HG03442 (cell line): ENCODE data around the gene DUSP1.
"Not testable (repeated sequence)": the region's sequence is repeated elsewhere in the genome, so short reads cannot be mapped to it uniquely, and the experiment has no call there.

Experiments used
- ATAC-seq: cut with Tn5 transposase; IDR thresholded peaks from one replicate; pipeline ENCODE4 v1.9.1; 2021; ENCODE audit warnings: mild to moderate bottlenecking, moderate library complexity; ENCODE audit not compliant: unreplicated experiment

The DUSP1 gene

DNA sequence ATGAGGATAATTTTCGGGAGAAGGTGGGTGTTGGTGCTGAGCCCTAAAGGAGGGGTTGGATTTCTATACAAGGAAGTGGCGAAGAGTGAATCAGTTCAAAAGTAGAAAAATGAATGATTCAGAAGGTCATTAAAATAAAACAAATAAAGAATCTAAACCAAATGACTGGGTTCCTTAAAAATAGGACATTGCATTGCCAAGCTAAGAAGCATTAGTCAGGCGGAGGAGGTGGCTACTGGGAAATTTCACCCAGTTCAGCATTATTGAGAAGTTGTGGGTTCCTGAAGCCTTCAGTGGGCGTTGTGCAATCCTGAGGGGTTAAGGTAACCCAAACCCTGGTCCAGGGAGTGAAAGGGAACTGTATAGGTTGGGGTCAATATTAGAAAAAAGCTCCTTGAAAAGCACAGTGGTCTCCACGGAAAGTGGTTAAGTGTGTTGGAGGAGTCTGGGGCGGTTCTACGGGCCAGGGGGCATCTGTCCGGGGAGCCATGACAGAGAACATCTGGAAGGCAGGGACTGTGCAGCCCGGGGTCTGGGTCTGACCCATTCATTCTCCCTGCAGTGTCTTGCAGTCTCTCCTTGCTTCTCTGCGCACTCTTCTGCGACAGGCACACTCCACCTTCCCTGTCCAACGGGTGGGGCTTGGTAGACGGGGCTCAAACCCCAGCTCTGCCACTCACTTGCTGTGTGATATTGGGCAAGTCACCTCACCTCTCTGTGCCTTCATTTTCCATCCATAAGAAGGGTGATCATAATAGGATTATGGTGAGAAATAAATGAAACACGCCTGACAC is 27.6 kb upstream of the DUSP1 start:
- ATAC-seq = no peak

- ATAC-seq = no peak
Measured at GRCh38 chr5:172797771-172798191, 26.8 kb upstream of the DUSP1 start.

- ATAC-seq = no peak
Measured at GRCh38 chr5:172796306-172796705, 25.3 kb upstream of the DUSP1 start.

- no peak for ATAC-seq
Measured at GRCh38 chr5:172795318-172795977, 24.5 kb upstream of the DUSP1 start.

- no peak for ATAC-seq
Measured at GRCh38 chr5:172793577-172794488, 22.8 kb upstream of the DUSP1 start.

DNA sequence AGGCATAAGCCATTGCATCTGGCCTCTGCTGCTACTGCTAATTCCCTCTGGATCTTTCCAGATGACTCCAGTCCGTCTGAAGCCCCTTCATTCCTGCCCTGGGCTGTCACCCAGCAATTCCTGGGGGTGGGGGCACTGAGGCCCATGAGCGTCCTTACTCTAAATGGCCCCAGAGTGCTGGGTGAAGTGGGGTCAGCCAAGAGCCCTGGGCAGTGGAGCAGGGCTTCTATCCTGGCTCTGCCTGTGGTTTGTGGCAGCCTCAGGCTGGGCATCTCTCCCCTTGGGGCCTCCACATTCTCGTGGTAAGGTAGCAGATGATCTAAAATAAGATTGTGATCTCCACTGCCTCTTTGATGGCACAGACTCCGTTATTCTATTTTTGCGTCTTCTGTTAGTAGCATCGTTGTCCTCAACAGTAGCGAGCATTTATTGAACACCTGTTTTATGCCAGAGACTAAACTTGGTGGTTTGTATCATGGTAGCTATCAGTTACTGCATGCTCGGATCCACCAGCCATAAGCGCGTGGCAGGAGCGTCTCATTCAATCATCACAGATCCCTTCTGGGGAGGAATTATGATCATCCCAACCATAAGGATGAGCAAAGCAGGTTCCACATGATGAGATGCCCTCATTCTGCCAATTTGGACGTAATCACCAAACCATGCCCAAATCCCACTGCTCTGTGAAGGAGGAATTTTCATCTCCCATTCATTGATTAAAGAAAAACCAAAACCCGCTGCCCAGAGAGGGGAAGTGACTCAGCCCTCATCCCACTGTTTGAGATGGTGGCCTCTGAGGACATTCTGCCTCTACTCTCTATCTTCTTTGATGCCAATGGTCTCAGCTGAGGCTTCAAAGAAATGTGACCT is 21.9 kb upstream of the DUSP1 start:
- no peak for ATAC-seq

DNA sequence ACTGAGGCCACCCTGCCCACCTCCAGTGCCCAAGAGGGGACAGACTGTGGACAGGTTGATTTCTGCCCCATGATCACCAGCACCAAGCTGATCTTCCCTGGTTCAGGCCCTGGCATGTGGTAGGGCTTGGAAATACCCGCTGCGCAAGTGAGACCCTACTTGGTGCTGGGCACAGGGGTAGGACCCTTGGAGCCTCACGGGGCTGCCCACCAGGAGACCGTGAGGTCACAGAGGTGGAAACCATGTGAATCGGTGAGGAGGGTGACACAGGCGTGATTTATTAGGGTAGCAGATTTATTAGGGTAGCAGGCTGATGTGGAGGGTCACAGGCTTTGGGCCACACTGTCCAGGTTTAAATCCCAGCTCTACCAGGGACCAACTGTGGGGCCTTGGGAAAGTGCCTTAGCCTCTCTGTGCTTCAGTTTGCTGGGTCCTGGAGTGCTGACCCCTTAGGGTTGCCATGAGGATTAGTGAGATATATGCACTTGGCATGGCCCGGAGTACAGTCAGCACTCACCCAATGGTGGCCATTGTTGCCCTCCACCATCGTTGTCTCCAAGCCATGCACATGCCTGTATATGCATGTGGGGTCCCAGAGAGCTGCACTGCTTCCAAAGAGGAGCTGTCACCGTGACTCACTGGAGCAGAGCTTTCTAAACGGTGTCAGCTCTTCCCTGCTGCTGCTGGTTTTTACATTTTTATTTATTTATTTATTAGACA is 20.9 kb upstream of the DUSP1 start:
- ATAC-seq = no peak

DNA sequence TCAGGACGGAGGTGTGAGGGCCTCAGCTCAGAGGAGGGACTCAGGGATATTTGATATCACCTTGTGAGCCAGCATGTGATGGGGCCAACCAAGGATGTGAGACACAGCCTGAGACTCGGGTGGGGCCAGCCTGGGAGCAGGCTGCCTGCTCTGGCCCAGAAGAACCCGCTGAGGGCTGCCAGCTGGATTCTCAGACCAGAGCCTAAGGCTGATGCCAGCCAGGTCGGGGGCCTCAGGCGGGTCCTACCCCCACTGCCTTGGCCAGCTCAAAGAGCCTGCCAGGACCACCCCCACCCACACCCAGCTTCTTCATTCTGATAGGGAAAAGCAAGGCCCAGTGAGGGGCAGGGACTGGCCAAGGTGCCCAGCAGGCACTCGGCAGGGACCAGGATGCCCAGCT is 20.3 kb upstream of the DUSP1 start:
- ATAC-seq = no peak

- no peak for ATAC-seq
Measured at GRCh38 chr5:172790496-172790889, 19.5 kb upstream of the DUSP1 start.

DNA sequence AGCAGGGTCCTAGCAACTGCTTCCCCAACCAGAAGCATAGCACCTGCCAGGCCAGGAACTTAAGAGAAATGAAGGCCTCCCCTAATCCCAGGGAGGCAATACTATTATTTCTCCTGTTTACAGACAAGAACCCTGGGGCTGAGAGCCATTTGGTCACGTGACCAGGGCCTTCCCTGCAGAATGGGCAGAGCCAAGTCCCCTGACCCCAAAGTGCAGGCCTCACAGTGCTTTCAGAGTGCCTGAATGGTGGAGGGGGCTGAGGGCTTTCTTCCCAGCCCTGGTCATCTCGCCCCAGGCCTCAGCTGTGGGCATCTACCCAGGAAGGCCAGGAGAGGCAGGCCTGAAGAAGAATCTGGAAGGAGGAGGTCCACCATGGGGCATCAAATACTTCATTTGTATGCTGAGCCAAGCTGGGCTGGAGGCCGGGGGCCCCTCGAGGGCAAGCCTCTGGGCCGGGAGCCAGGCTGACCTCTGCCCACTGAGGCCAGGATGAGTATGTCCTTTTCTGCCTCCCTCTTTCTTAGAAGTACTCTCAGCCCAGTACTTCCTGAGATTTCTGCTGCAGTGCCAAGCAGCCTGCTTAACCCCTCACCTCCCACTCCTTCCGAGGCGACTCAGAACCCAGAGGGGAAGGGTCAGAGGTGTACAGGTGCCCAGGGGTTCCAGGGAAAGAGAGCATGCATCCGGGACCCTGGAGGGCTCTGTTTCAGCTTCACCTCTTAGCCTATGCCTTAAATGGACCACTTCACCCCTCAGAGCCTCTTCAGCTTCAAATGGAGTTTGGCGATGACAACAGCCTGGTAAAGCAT is 18.9 kb upstream of the DUSP1 start:
- no peak for ATAC-seq

GRCh38 chr5:172788771-172789686 is 18.0 kb upstream of the DUSP1 start:
- no peak for ATAC-seq

- ATAC-seq = not testable (repeated sequence)
Measured at GRCh38 chr5:172787538-172787937, 16.5 kb upstream of the DUSP1 start.

DNA sequence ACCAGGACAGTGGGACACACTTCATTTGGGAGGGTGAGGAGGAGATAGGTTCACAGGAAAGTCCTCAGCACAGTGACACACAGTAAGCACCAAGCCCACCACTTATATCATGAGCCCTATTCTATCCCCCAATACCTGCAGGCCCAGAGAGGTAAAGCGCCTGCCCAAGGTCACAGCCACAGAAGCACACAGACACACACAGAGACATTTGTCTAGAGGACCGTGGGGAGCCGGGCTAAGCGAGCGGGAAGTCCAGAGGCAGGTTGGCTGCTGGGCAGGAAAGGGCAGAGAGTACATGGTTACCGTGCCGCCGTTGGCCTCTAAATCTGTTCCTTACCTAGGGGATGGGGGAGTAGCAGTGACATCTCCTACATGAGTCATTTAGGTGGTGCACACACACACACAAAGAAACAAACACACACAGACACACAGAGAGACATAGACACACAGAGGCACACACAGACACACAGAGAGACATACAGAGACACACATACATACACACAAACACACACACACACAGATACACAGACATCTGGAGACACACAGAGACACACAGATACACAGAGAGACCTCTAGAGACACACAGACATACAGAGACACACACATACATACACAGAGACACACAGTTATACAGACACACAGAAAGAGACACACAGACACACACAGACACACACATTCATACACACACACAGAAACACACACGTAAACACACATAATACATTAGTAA is 15.9 kb upstream of the DUSP1 start:
- no peak for ATAC-seq

GRCh38 chr5:172785429-172786088 is 14.6 kb upstream of the DUSP1 start:
- no peak for ATAC-seq

DNA sequence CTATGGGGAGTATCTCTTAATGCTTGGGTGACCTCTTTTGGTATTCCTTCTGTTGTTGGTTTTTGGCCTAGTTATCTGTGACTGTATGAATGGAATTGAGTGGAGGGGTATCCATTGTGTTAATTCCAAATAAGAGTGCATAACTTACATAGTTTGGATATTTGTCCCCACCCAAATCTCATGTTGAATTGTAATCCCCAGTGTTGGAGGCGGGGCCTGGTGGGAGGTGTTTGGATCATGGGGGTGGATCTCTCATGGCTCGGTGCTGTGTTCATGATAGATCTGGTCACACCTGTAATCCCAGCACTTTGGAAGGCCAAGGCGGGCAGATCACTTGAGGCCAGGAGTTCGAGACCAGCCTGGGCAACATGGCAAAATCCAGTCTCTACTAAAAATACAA is 13.2 kb upstream of the DUSP1 start:
- not testable (repeated sequence) for ATAC-seq

- ATAC-seq = not testable (repeated sequence)
Measured at GRCh38 chr5:172783319-172783718, 12.3 kb upstream of the DUSP1 start.
